Measurements from ENCODE around the gene SMYD3.

Gene SMYD3

GRCh38 chr1:246151796-246152434, 355.2 kb downstream of the SMYD3 start:
- Histone ChIP-seq H3K4me1 (ENCODE audit: control insufficient read depth, insufficient read depth, low read length, unreplicated experiment) (peaks cover 16% of the 10 kb centered on the region), H3K27me3 (ENCODE audit: insufficient read depth, low read length) (no peaks in the 10 kb centered on the region), H3K27ac (ENCODE audit: low read depth, low read length) (no peak overlapping the region), H3K36me3 (ENCODE audit: insufficient read depth, low read length) (no peaks in the 10 kb centered on the region), H3K4me3 (ENCODE audit: low read depth, low read length) (no peak overlapping the region), H2AFZ (ENCODE audit: low read length, unreplicated experiment) (no peak overlapping the region), H3K79me2 (ENCODE audit: control insufficient read depth, insufficient read depth, low read length, unreplicated experiment) (no peaks in the 10 kb centered on the region)

GRCh38 chr1:246149543-246149942, 357.5 kb downstream of the SMYD3 start:
- Histone ChIP-seq H2AFZ (ENCODE audit: low read length, unreplicated experiment) (no peak overlapping the region), H3K4me3 (ENCODE audit: low read depth, low read length) (no peak overlapping the region)

GRCh38 chr1:246147524-246148461, 359.3 kb downstream of the SMYD3 start:
- Histone ChIP-seq H2AFZ (ENCODE audit: low read length, unreplicated experiment) (no peak overlapping the region), H3K4me1 (ENCODE audit: control insufficient read depth, insufficient read depth, low read length, unreplicated experiment) (peaks cover 10% of the 10 kb centered on the region), H3K27me3 (ENCODE audit: insufficient read depth, low read length) (no peaks in the 10 kb centered on the region), H3K36me3 (ENCODE audit: insufficient read depth, low read length) (no peaks in the 10 kb centered on the region), H3K4me3 (ENCODE audit: low read depth, low read length) (no peak overlapping the region), H3K79me2 (ENCODE audit: control insufficient read depth, insufficient read depth, low read length, unreplicated experiment) (no peaks in the 10 kb centered on the region), H3K27ac (ENCODE audit: low read depth, low read length) (no peak overlapping the region)

More at GRCh38 chr1:246149543-246149942, 357.5 kb downstream of the SMYD3 start:
- Histone ChIP-seq H3K27me3 (ENCODE audit: insufficient read depth, low read length) (no peaks in the 10 kb centered on the region), H3K79me2 (ENCODE audit: control insufficient read depth, insufficient read depth, low read length, unreplicated experiment) (no peaks in the 10 kb centered on the region), H3K4me1 (ENCODE audit: control insufficient read depth, insufficient read depth, low read length, unreplicated experiment) (peaks cover 5% of the 10 kb centered on the region), H3K27ac (ENCODE audit: low read depth, low read length) (no peak overlapping the region), H3K36me3 (ENCODE audit: insufficient read depth, low read length) (no peaks in the 10 kb centered on the region)

- H2AFZ ChIP-seq (ENCODE audit: low read length, unreplicated experiment), result no peak overlapping the region
- no peaks in the 10 kb centered on the region for H3K36me3 ChIP-seq (ENCODE audit: insufficient read depth, low read length)
- no peak overlapping the region for H3K4me3 ChIP-seq (ENCODE audit: low read depth, low read length)
- H3K4me1 ChIP-seq (ENCODE audit: control insufficient read depth, insufficient read depth, low read length, unreplicated experiment), result peaks cover 17% of the 10 kb centered on the region
- no peak overlapping the region for H3K27ac ChIP-seq (ENCODE audit: low read depth, low read length)
- H3K79me2 ChIP-seq (ENCODE audit: control insufficient read depth, insufficient read depth, low read length, unreplicated experiment), result no peaks in the 10 kb centered on the region
- no peaks in the 10 kb centered on the region for H3K27me3 ChIP-seq (ENCODE audit: insufficient read depth, low read length)
Measured at GRCh38 chr1:246146804-246147523, 360.1 kb downstream of the SMYD3 start.

GRCh38 chr1:246145900-246146299, 361.2 kb downstream of the SMYD3 start:
- Histone ChIP-seq H2AFZ (ENCODE audit: low read length, unreplicated experiment) (no peak overlapping the region), H3K79me2 (ENCODE audit: control insufficient read depth, insufficient read depth, low read length, unreplicated experiment) (no peaks in the 10 kb centered on the region), H3K36me3 (ENCODE audit: insufficient read depth, low read length) (no peaks in the 10 kb centered on the region), H3K4me3 (ENCODE audit: low read depth, low read length) (no peak overlapping the region), H3K27ac (ENCODE audit: low read depth, low read length) (no peak overlapping the region), H3K4me1 (ENCODE audit: control insufficient read depth, insufficient read depth, low read length, unreplicated experiment) (peaks cover 23% of the 10 kb centered on the region), H3K27me3 (ENCODE audit: insufficient read depth, low read length) (no peaks in the 10 kb centered on the region)

DNA sequence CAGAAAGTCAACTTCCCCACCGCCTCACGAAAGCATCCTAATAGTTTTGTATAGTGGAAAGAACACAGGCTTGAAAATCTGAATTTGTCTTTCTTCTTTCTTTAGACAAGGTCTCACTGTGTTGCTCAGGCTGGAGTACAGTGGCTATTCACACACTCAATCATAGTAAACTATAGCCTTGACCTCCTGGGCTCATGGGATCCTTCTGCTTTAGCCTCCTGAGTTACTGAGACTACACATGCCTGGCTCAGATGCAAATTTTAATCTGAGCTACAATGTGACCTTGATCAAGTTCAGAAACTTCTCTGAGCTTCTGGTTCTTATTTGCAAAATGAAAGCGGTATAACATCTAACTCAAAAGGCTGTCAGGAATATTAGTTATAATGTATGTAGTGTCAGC, 362.1 kb downstream of the SMYD3 start:
- H3K27me3 ChIP-seq (ENCODE audit: insufficient read depth, low read length), result no peaks in the 10 kb centered on the region
- no peak overlapping the region for H3K27ac ChIP-seq (ENCODE audit: low read depth, low read length)
- no peaks in the 10 kb centered on the region for H3K36me3 ChIP-seq (ENCODE audit: insufficient read depth, low read length)
- no peak overlapping the region for H2AFZ ChIP-seq (ENCODE audit: low read length, unreplicated experiment)
- H3K79me2 ChIP-seq (ENCODE audit: control insufficient read depth, insufficient read depth, low read length, unreplicated experiment), result no peaks in the 10 kb centered on the region
- H3K4me3 ChIP-seq (ENCODE audit: low read depth, low read length), result no peak overlapping the region
- H3K4me1 ChIP-seq (ENCODE audit: control insufficient read depth, insufficient read depth, low read length, unreplicated experiment), result peaks cover 30% of the 10 kb centered on the region

GRCh38 chr1:246142320-246142893, 364.7 kb downstream of the SMYD3 start:
- Histone ChIP-seq H3K36me3 (ENCODE audit: insufficient read depth, low read length) (no peaks in the 10 kb centered on the region), H3K4me1 (ENCODE audit: control insufficient read depth, insufficient read depth, low read length, unreplicated experiment) (peaks cover 41% of the 10 kb centered on the region), H2AFZ (ENCODE audit: low read length, unreplicated experiment) (no peak overlapping the region), H3K27ac (ENCODE audit: low read depth, low read length) (peak overlapping the region; percentile 95), H3K27me3 (ENCODE audit: insufficient read depth, low read length) (no peaks in the 10 kb centered on the region), H3K79me2 (ENCODE audit: control insufficient read depth, insufficient read depth, low read length, unreplicated experiment) (no peaks in the 10 kb centered on the region), H3K4me3 (ENCODE audit: low read depth, low read length) (peak overlapping the region; percentile 15; the same call in 1 of the 2 replicates)

DNA sequence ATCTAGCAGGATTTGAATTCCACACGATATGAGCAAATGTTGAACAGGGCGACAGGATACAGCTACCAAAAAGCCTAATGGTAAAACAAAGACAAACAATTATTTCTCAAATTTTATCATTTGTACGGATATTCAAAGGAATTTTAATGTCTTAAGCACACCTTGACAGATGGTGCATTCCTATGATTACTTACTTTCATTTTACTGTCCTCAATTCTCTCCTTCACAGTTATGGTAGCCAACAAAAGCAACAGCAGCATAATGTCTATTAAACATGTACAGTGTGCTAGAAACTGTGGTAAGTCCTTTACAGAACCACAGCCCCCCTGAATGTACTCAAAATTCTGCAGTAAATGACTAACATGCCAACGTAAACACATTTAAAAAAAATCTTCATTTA, 365.8 kb downstream of the SMYD3 start:
- H3K4me3 ChIP-seq (ENCODE audit: low read depth, low read length), result no peak overlapping the region
- H3K4me1 ChIP-seq (ENCODE audit: control insufficient read depth, insufficient read depth, low read length, unreplicated experiment), result peaks cover 41% of the 10 kb centered on the region
- no peaks in the 10 kb centered on the region for H3K36me3 ChIP-seq (ENCODE audit: insufficient read depth, low read length)
- peak overlapping the region; percentile 95; the same call in 1 of the 2 replicates for H3K27ac ChIP-seq (ENCODE audit: low read depth, low read length)
- no peaks in the 10 kb centered on the region for H3K79me2 ChIP-seq (ENCODE audit: control insufficient read depth, insufficient read depth, low read length, unreplicated experiment)
- no peaks in the 10 kb centered on the region for H3K27me3 ChIP-seq (ENCODE audit: insufficient read depth, low read length)
- no peak overlapping the region for H2AFZ ChIP-seq (ENCODE audit: low read length, unreplicated experiment)

DNA sequence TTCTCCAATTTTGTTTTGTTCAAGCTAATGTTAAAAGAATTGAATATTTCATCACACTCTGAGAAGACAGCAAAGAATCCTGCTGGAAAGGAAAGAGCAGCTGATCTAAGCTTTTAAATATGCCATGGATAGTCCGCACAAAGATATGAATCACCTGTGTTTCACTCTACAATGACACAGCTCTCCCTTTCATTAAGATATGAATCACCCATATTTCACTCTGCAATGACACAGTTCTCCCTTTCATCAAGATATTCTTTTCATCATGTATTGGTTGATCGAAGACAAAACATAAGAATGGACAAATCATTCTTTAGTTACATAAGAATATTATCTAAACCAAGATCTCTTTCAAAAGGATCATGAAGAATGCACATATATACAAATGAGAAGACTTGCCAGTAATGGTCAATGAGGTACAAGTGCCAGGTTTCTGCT, 367.3 kb downstream of the SMYD3 start:
- H3K4me1 ChIP-seq (ENCODE audit: control insufficient read depth, insufficient read depth, low read length, unreplicated experiment), result peaks cover 41% of the 10 kb centered on the region
- no peak overlapping the region for H2AFZ ChIP-seq (ENCODE audit: low read length, unreplicated experiment)
- no peaks in the 10 kb centered on the region for H3K36me3 ChIP-seq (ENCODE audit: insufficient read depth, low read length)
- peak overlapping the region; percentile 6; the same call in 1 of the 2 replicates for H3K4me3 ChIP-seq (ENCODE audit: low read depth, low read length)
- H3K79me2 ChIP-seq (ENCODE audit: control insufficient read depth, insufficient read depth, low read length, unreplicated experiment), result no peaks in the 10 kb centered on the region
- H3K27ac ChIP-seq (ENCODE audit: low read depth, low read length), result peak overlapping the region; percentile 95
- H3K27me3 ChIP-seq (ENCODE audit: insufficient read depth, low read length), result no peaks in the 10 kb centered on the region

DNA sequence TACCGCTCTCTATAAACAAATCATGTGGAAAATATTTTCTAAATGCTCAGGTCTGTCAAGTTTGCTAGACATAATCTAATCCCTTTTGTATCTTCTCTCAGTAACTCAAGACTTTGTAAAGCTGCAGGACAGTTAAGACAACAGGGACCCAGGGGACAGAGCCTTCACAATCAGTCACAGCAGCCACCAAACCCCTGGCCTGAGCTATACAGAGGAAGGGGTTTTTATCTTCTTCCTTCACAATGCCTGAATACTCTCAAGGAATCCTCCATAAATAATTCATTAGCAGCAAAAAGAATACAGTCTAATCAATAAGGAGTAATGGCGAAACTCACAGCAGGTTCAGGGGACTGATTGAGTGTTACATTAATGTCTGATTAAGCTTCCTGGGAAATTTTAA, 368.3 kb downstream of the SMYD3 start:
- peak overlapping the region; percentile 95 for H3K27ac ChIP-seq (ENCODE audit: low read depth, low read length)
- H3K27me3 ChIP-seq (ENCODE audit: insufficient read depth, low read length), result no peaks in the 10 kb centered on the region
- peaks cover 41% of the 10 kb centered on the region for H3K4me1 ChIP-seq (ENCODE audit: control insufficient read depth, insufficient read depth, low read length, unreplicated experiment)

More for the DNA sequence above, 368.3 kb downstream of the SMYD3 start:
- Histone ChIP-seq H2AFZ (ENCODE audit: low read length, unreplicated experiment) (no peak overlapping the region), H3K79me2 (ENCODE audit: control insufficient read depth, insufficient read depth, low read length, unreplicated experiment) (no peaks in the 10 kb centered on the region), H3K4me3 (ENCODE audit: low read depth, low read length) (no peak overlapping the region), H3K36me3 (ENCODE audit: insufficient read depth, low read length) (no peaks in the 10 kb centered on the region)
